ENCODE results near the gene F8.
A peak's percentile ranks its signal among the peaks of the same experiment; 100 is the strongest.
"Not testable (repeated sequence)": the region's sequence is repeated elsewhere in the genome, so short reads cannot be mapped to it uniquely, and the experiment has no call there.

Gene F8

GRCh38 chrX:154886069-154886788 lies 136.3 kb downstream of the F8 start, which contains the start of gene F8A1:
TSS of gene F8A1 (plus strand) at chrX:154886355. CDS start at chrX:154886375, 20 bp downstream.
- peak; percentile 13 to 47 for DNase-seq (ENCODE audit: extremely low read depth in 1 of 2, low read depth in 1 of 2)

- not testable (repeated sequence) for DNase-seq (ENCODE audit: extremely low read depth in 1 of 2, low read depth in 1 of 2)
These were observed 137.0 kb downstream of the F8 start for GRCh38 chrX:154885549-154885948.

- not testable (repeated sequence) for DNase-seq (ENCODE audit: extremely low read depth in 1 of 2, low read depth in 1 of 2)
These were observed 137.5 kb downstream of the F8 start for GRCh38 chrX:154885057-154885456.

- not testable (repeated sequence) for DNase-seq (ENCODE audit: extremely low read depth in 1 of 2, low read depth in 1 of 2)
These were observed 138.5 kb downstream of the F8 start for GRCh38 chrX:154884069-154884468.

GRCh38 chrX:154873329-154873728 lies 149.2 kb downstream of the F8 start:
- no peak for DNase-seq (ENCODE audit: extremely low read depth in 1 of 2, low read depth in 1 of 2)

GRCh38 chrX:154868522-154868921 lies 154.0 kb downstream of the F8 start:
- not testable (repeated sequence) for DNase-seq (ENCODE audit: extremely low read depth in 1 of 2, low read depth in 1 of 2)

- DNase-seq (ENCODE audit: extremely low read depth in 1 of 2, low read depth in 1 of 2), result no peak
These were observed 167.3 kb downstream of the F8 start for GRCh38 chrX:154855256-154855655.

GRCh38 chrX:154850957-154851611 lies 171.4 kb downstream of the F8 start:
- DNase-seq (ENCODE audit: extremely low read depth in 1 of 2, low read depth in 1 of 2), result no peak

- DNase-seq (ENCODE audit: extremely low read depth in 1 of 2, low read depth in 1 of 2), result no peak
These were observed 181.7 kb downstream of the F8 start for GRCh38 chrX:154840856-154841255.

GRCh38 chrX:154836163-154836562 lies 186.4 kb downstream of the F8 start:
- no peak for DNase-seq (ENCODE audit: extremely low read depth in 1 of 2, low read depth in 1 of 2)

GRCh38 chrX:154834562-154834961 lies 188.0 kb downstream of the F8 start, which contains the start of gene SMIM9:
TSS of gene SMIM9 (minus strand) at chrX:154834662. CDS start at chrX:154830856, 3,806 bp downstream.
- no peak for DNase-seq (ENCODE audit: extremely low read depth in 1 of 2, low read depth in 1 of 2)

GRCh38 chrX:154833746-154834274 lies 188.7 kb downstream of the F8 start:
- DNase-seq (ENCODE audit: extremely low read depth in 1 of 2, low read depth in 1 of 2), result no peak

- DNase-seq (ENCODE audit: extremely low read depth in 1 of 2, low read depth in 1 of 2), result no peak
These were observed 192.5 kb downstream of the F8 start for GRCh38 chrX:154829926-154830442.

GRCh38 chrX:154829134-154829533 lies 193.4 kb downstream of the F8 start:
- no peak for DNase-seq (ENCODE audit: extremely low read depth in 1 of 2, low read depth in 1 of 2)

- no peak for DNase-seq (ENCODE audit: extremely low read depth in 1 of 2, low read depth in 1 of 2)
These were observed 194.5 kb downstream of the F8 start for GRCh38 chrX:154828016-154828408.

- no peak for DNase-seq (ENCODE audit: extremely low read depth in 1 of 2, low read depth in 1 of 2)
These were observed 195.1 kb downstream of the F8 start for GRCh38 chrX:154827194-154828015.

GRCh38 chrX:154825586-154825985 lies 196.9 kb downstream of the F8 start:
- DNase-seq (ENCODE audit: extremely low read depth in 1 of 2, low read depth in 1 of 2), result not testable (repeated sequence)

GRCh38 chrX:154824638-154825037 lies 197.9 kb downstream of the F8 start:
- no peak for DNase-seq (ENCODE audit: extremely low read depth in 1 of 2, low read depth in 1 of 2)

GRCh38 chrX:154822029-154822428 lies 200.5 kb downstream of the F8 start:
- DNase-seq (ENCODE audit: extremely low read depth in 1 of 2, low read depth in 1 of 2), result no peak

- no peak for DNase-seq (ENCODE audit: extremely low read depth in 1 of 2, low read depth in 1 of 2)
These were observed 201.0 kb downstream of the F8 start for GRCh38 chrX:154821523-154821922.
